ENCODE measurements around the gene MUC5B. TPM values are rescaled to one million over a fixed set of nuclear protein-coding genes. Genes with fewer than 3 reads are reported as not detected.

The MUC5B gene
- total and polyA plus RNA-seq, 2 of the 13 experiments (the other 11 are each of a cell fraction or from before 2014, with no cell fraction given) = 0.01 TPM; not detected in 1

GRCh38 chr11:1298695-1299492 is 76.0 kb downstream of the MUC5B start (continued):
- TF ChIP-seq ZNF17 (CRISPR knock-in tag; IDR thresholded peaks at IDR 0.05) = no peak
- TF ChIP-seq ZNF577 (CRISPR knock-in tag; IDR thresholded peaks at IDR 0.05; ENCODE audit: borderline replicate concordance, low read depth) = no peak
- TF ChIP-seq ZBTB33 (CRISPR knock-in tag; IDR thresholded peaks at IDR 0.05) = peak; percentile 75
- TF ChIP-seq ZNF891 (CRISPR knock-in tag; IDR thresholded peaks at IDR 0.05) = no peak
- TF ChIP-seq ZNF768 (CRISPR knock-in tag; IDR thresholded peaks at IDR 0.05) = no peak
- TF ChIP-seq ZBTB46 (CRISPR knock-in tag; IDR thresholded peaks at IDR 0.05; ENCODE audit: borderline replicate concordance) = no peak
- peak; percentile 84; the same call in 1 of the 2 replicates for TF ChIP-seq ZNF614 (CRISPR knock-in tag; IDR thresholded peaks at IDR 0.05; ENCODE audit: borderline replicate concordance)
- no peak for TF ChIP-seq ZBTB44 (CRISPR knock-in tag; IDR thresholded peaks at IDR 0.05)
- TF ChIP-seq MED8 (CRISPR knock-in tag; IDR thresholded peaks at IDR 0.05; ENCODE audit: insufficient replicate concordance) = no peak
- TF ChIP-seq POLR2A (IDR thresholded peaks at IDR 0.05; ENCODE audit: insufficient read depth in 1 of 2, low read depth in 2 of 2, low read length in 2 of 2) = no peak
- TF ChIP-seq ZNF333 (CRISPR knock-in tag; IDR thresholded peaks at IDR 0.05; ENCODE audit: borderline replicate concordance) = no peak
- TF ChIP-seq BCLAF1 (IDR thresholded peaks at IDR 0.05) = no peak
- TF ChIP-seq ARNT2 (CRISPR knock-in tag; IDR thresholded peaks at IDR 0.05; ENCODE audit: low read depth) = 0 out of 2 replicates have a peak, but pooled peaks have one; percentile 34
- TF ChIP-seq ZNF18 (CRISPR knock-in tag; IDR thresholded peaks at IDR 0.05; ENCODE audit: insufficient replicate concordance) = no peak
- TF ChIP-seq ZNF326 (CRISPR knock-in tag; IDR thresholded peaks at IDR 0.05; ENCODE audit: borderline replicate concordance) = no peak

Measured in HepG2 (cell line).